Stimulated activated CD4-positive, alpha-beta T cell treated with anti-CD3 and anti-CD28 coated beads, Interleukin-1b, Interleukin-23, amount 100 ng/mL, for 1 hour (primary cell): ENCODE data around the gene GPR89A.
"Not testable (repeated sequence)": the region's sequence is repeated elsewhere in the genome, so short reads cannot be mapped to it uniquely, and the experiment has no call there.

Experiments used
- DNase-seq, 2 donors: peaks; one replicate each; pipeline ENCODE4 v3.0.0-alpha.2; 2020; ENCODE audit warnings: low read depth in 2 of 2

Gene GPR89A

GRCh38 chr1:145717833-145718232, 110.0 kb downstream of the GPR89A start:
- DNase-seq: no peak

GRCh38 chr1:145718465-145718864, 110.7 kb downstream of the GPR89A start:
- not testable (repeated sequence) for DNase-seq

- DNase-seq: no peak
Measured at GRCh38 chr1:145719230-145720079, 111.7 kb downstream of the GPR89A start, which contains the start of gene CD160. Gene CD160 (plus strand): TSS chr1:145719499. CDS start chr1:145728328, 8,829 bp downstream.
